Activated naive CD8-positive, alpha-beta T cell treated with anti-CD3 and anti-CD28 coated beads for 36 hours (primary cell): ENCODE measurements around the gene DDX54. TPM values are rescaled to one million over a fixed set of nuclear protein-coding genes. Genes with fewer than 3 reads are reported as not detected.

ENCODE experiments used
- DNase-seq: peaks from one replicate; pipeline ENCODE4 v3.0.0; 2021
- H3K27ac Mint-ChIP-seq: one replicate; pipeline ENCODE4 v1.8.0; 2022; ENCODE audit warnings: mild to moderate bottlenecking, moderate library complexity, mixed read lengths
- H3K27me3 Mint-ChIP-seq: one replicate; pipeline ENCODE4 v1.8.0; 2022; ENCODE audit warnings: mild to moderate bottlenecking, mixed read lengths
- H3K36me3 Mint-ChIP-seq: one replicate; pipeline ENCODE4 v1.8.0; 2021; ENCODE audit warnings: mild to moderate bottlenecking, mixed read lengths
- H3K4me1 Mint-ChIP-seq: one replicate; pipeline ENCODE4 v1.8.0; 2021; ENCODE audit warnings: mixed read lengths
- H3K4me3 Mint-ChIP-seq: one replicate; pipeline ENCODE4 v1.8.0; 2022; ENCODE audit warnings: mild to moderate bottlenecking, moderate library complexity, mixed read lengths
- H3K9me3 Mint-ChIP-seq: one replicate; pipeline ENCODE4 v1.8.0; 2022; ENCODE audit warnings: mixed read lengths
- total RNA-seq, 2 experiments: library from RNA; stranded (reverse); gene quantifications; one replicate each; pipeline ENCODE4 v1.2.3, GENCODE V29; 2021

DDX54 gene
- total RNA-seq, 2 experiments from 2014 or later, result 136 to 145 TPM

- no peak for DNase-seq
- Mint-ChIP-seq H3K4me1 (peaks cover 8% of the 10 kb centered on the region), H3K9me3 (peaks cover 4% of the 10 kb centered on the region), H3K4me3 (no peak overlapping the region), H3K27ac (no peak overlapping the region), H3K27me3 (no peaks in the 10 kb centered on the region), H3K36me3 (peaks cover 2% of the 10 kb centered on the region)
Observed at GRCh38 chr12:113202300-113203075, 17.2 kb upstream of the DDX54 start.

- Mint-ChIP-seq H3K27ac (no peak overlapping the region), H3K4me3 (no peak overlapping the region)
Observed at GRCh38 chr12:113201187-113202177, 16.2 kb upstream of the DDX54 start.

GRCh38 chr12:113200021-113200797 lies 14.9 kb upstream of the DDX54 start:
- H3K4me1 Mint-ChIP-seq, result peaks cover 3% of the 10 kb centered on the region
- H3K27me3 Mint-ChIP-seq, result no peaks in the 10 kb centered on the region
- no peak for DNase-seq
- H3K36me3 Mint-ChIP-seq, result no peaks in the 10 kb centered on the region
- H3K27ac Mint-ChIP-seq, result no peak overlapping the region
- no peak overlapping the region for H3K4me3 Mint-ChIP-seq
- H3K9me3 Mint-ChIP-seq, result no peaks in the 10 kb centered on the region

More at GRCh38 chr12:113201187-113202177, 16.2 kb upstream of the DDX54 start:
- no peaks in the 10 kb centered on the region for H3K27me3 Mint-ChIP-seq
- peaks cover 3% of the 10 kb centered on the region for H3K9me3 Mint-ChIP-seq
- peaks cover 7% of the 10 kb centered on the region for H3K4me1 Mint-ChIP-seq
- peaks cover 2% of the 10 kb centered on the region for H3K36me3 Mint-ChIP-seq
- no peak for DNase-seq

- Mint-ChIP-seq H3K9me3 (no peaks in the 10 kb centered on the region), H3K36me3 (no peaks in the 10 kb centered on the region), H3K4me1 (peaks cover 3% of the 10 kb centered on the region), H3K4me3 (no peak overlapping the region), H3K27me3 (no peaks in the 10 kb centered on the region), H3K27ac (no peak overlapping the region)
- no peak for DNase-seq
Observed at GRCh38 chr12:113198296-113198695, 13.0 kb upstream of the DDX54 start.

GRCh38 chr12:113197518-113198077 lies 12.3 kb upstream of the DDX54 start:
- no peak for DNase-seq
- H3K36me3 Mint-ChIP-seq, result no peaks in the 10 kb centered on the region
- no peak overlapping the region for H3K4me3 Mint-ChIP-seq
- H3K9me3 Mint-ChIP-seq, result no peaks in the 10 kb centered on the region
- H3K27me3 Mint-ChIP-seq, result no peaks in the 10 kb centered on the region
- H3K27ac Mint-ChIP-seq, result no peak overlapping the region
- peaks cover 3% of the 10 kb centered on the region for H3K4me1 Mint-ChIP-seq

- H3K4me1 Mint-ChIP-seq, result peaks cover 3% of the 10 kb centered on the region
- no peaks in the 10 kb centered on the region for H3K9me3 Mint-ChIP-seq
- peak; percentile 66 for DNase-seq
- H3K36me3 Mint-ChIP-seq, result no peaks in the 10 kb centered on the region
- no peak overlapping the region for H3K27ac Mint-ChIP-seq
- H3K4me3 Mint-ChIP-seq, result no peak overlapping the region
- H3K27me3 Mint-ChIP-seq, result no peaks in the 10 kb centered on the region
Observed at GRCh38 chr12:113196990-113197389, 11.7 kb upstream of the DDX54 start.

- no peaks in the 10 kb centered on the region for H3K36me3 Mint-ChIP-seq
- H3K27ac Mint-ChIP-seq, result no peak overlapping the region
- H3K4me3 Mint-ChIP-seq, result no peak overlapping the region
- no peak for DNase-seq
- H3K27me3 Mint-ChIP-seq, result no peaks in the 10 kb centered on the region
- H3K4me1 Mint-ChIP-seq, result peaks cover 3% of the 10 kb centered on the region
- no peaks in the 10 kb centered on the region for H3K9me3 Mint-ChIP-seq
Observed at GRCh38 chr12:113196582-113196981, 11.3 kb upstream of the DDX54 start.

- no peak for DNase-seq
- Mint-ChIP-seq H3K4me3 (no peak overlapping the region), H3K36me3 (no peaks in the 10 kb centered on the region), H3K27me3 (no peaks in the 10 kb centered on the region), H3K27ac (no peak overlapping the region), H3K4me1 (peaks cover 3% of the 10 kb centered on the region), H3K9me3 (no peaks in the 10 kb centered on the region)
Observed at GRCh38 chr12:113195598-113195997, 10.3 kb upstream of the DDX54 start.

- Mint-ChIP-seq H3K4me3 (no peak overlapping the region), H3K36me3 (no peaks in the 10 kb centered on the region), H3K4me1 (peaks cover 5% of the 10 kb centered on the region), H3K27ac (no peak overlapping the region), H3K9me3 (no peaks in the 10 kb centered on the region), H3K27me3 (no peaks in the 10 kb centered on the region)
- no peak for DNase-seq
Observed at GRCh38 chr12:113194971-113195391, 9.7 kb upstream of the DDX54 start.

GRCh38 chr12:113191227-113191626 lies 5.9 kb upstream of the DDX54 start:
- no peak overlapping the region for H3K27ac Mint-ChIP-seq
- H3K4me3 Mint-ChIP-seq, result no peak overlapping the region
- no peaks in the 10 kb centered on the region for H3K27me3 Mint-ChIP-seq
- no peaks in the 10 kb centered on the region for H3K9me3 Mint-ChIP-seq
- DNase-seq, result no peak
- H3K36me3 Mint-ChIP-seq, result peaks cover 12% of the 10 kb centered on the region
- peaks cover 18% of the 10 kb centered on the region for H3K4me1 Mint-ChIP-seq

- no peak for DNase-seq
- Mint-ChIP-seq H3K9me3 (no peaks in the 10 kb centered on the region), H3K4me1 (peaks cover 21% of the 10 kb centered on the region), H3K4me3 (no peak overlapping the region), H3K27me3 (no peaks in the 10 kb centered on the region), H3K36me3 (peaks cover 12% of the 10 kb centered on the region), H3K27ac (no peak overlapping the region)
Observed at GRCh38 chr12:113190761-113191160, 5.5 kb upstream of the DDX54 start.

- no peaks in the 10 kb centered on the region for H3K27me3 Mint-ChIP-seq
- H3K4me3 Mint-ChIP-seq, result no peak overlapping the region
- no peak for DNase-seq
- no peaks in the 10 kb centered on the region for H3K9me3 Mint-ChIP-seq
- H3K27ac Mint-ChIP-seq, result no peak overlapping the region
- H3K36me3 Mint-ChIP-seq, result peaks cover 12% of the 10 kb centered on the region
- peaks cover 21% of the 10 kb centered on the region for H3K4me1 Mint-ChIP-seq
Observed at GRCh38 chr12:113189361-113189760, 4.1 kb upstream of the DDX54 start.

GRCh38 chr12:113186666-113187325 lies 1.5 kb upstream of the DDX54 start:
- peaks cover 36% of the 10 kb centered on the region for H3K4me1 Mint-ChIP-seq
- H3K36me3 Mint-ChIP-seq, result peaks cover 20% of the 10 kb centered on the region
- H3K27ac Mint-ChIP-seq, result peak overlapping the region; percentile 97
- no peaks in the 10 kb centered on the region for H3K9me3 Mint-ChIP-seq
- no peak for DNase-seq
- H3K27me3 Mint-ChIP-seq, result no peaks in the 10 kb centered on the region
- peak overlapping the region; percentile 95 for H3K4me3 Mint-ChIP-seq

- H3K4me3 Mint-ChIP-seq, result peak overlapping the region; percentile 95
- peaks cover 40% of the 10 kb centered on the region for H3K4me1 Mint-ChIP-seq
- peaks cover 22% of the 10 kb centered on the region for H3K36me3 Mint-ChIP-seq
- DNase-seq, result no peak
- H3K27ac Mint-ChIP-seq, result peak overlapping the region; percentile 97
- no peaks in the 10 kb centered on the region for H3K9me3 Mint-ChIP-seq
- H3K27me3 Mint-ChIP-seq, result no peaks in the 10 kb centered on the region
Observed at GRCh38 chr12:113186033-113186365, 721 bp upstream of the DDX54 start.
